SK-N-SH (cell line): Measurements from ENCODE around the gene PRR33. TPM values are rescaled to one million over a fixed set of nuclear protein-coding genes. Genes with fewer than 3 reads are reported as not detected.
A peak's percentile ranks its signal among the peaks of the same experiment; 100 is the strongest.

Source experiments
- CTCF ChIA-PET: fragments of 300-600, 350-600 bp; formaldehyde crosslinking; extraction: SDS; loops from one replicate; lab custom pipeline; 2021; lab: Yijun Ruan, JAX
- POLR2A ChIA-PET: fragments of 350-600 bp; sonication (Branson Sonifier 250); formaldehyde crosslinking; extraction: SDS; loops from one replicate; lab custom pipeline; 2020; ENCODE audit warnings: antibody characterized with exemption, inconsistent platforms; lab: Yijun Ruan, JAX
- DNase-seq: peaks from one replicate; pipeline ENCODE4 v3.0.0; 2012
- H2AFZ ChIP-seq: fragments of 200-600 bp; sonication (generic); 2 replicates; pipeline ENCODE4 v1.8.1; 2016; ENCODE audit warnings: antibody characterized with exemption, mild to moderate bottlenecking, low read depth
- H3F3A ChIP-seq: fragments of 200-600 bp; sonication (generic); replicated peaks from 2 replicates; pipeline ENCODE3; 2016; ENCODE audit warnings: antibody characterized with exemption, mild to moderate bottlenecking; ENCODE audit not compliant: insufficient read depth
- H3K27ac ChIP-seq, 2 experiments: fragments of 200-500 bp in 1 of 2; fragments of 200-600 bp in 1 of 2; sonication (Bioruptor generic) in 1 of 2; sonication (generic), shearing (Covaris generic) in 1 of 2; 2 replicates each; pipeline versions ENCODE4 v1.5.1 to v1.6.1; 2014 to 2016; ENCODE audit warnings: low read depth in 2 of 2, inconsistent platforms in 1 of 2, low read length in 1 of 2, mild to moderate bottlenecking in 1 of 2, mixed read lengths in 1 of 2
- H3K27me3 ChIP-seq: fragments of 200-600 bp; sonication (generic), shearing (Covaris generic); 2 replicates; pipeline ENCODE4 v1.6.1; 2016; ENCODE audit warnings: mixed run types; ENCODE audit not compliant: insufficient read depth
- H3K36me3 ChIP-seq, 2 experiments: fragments of 200-500 bp in 1 of 2; fragments of 200-600 bp in 1 of 2; sonication (Bioruptor generic) in 1 of 2; sonication (generic) in 1 of 2; replicated peaks in 1 of 2; 2 replicates each; pipeline versions ENCODE3 to v1.5.1; 2014 to 2016; ENCODE audit warnings: low read length in 1 of 2, mild to moderate bottlenecking in 1 of 2; ENCODE audit not compliant: insufficient read depth in 2 of 2, control insufficient read depth in 1 of 2
- H3K4me1 ChIP-seq, 2 experiments: fragments of 200-500 bp in 1 of 2; fragments of 200-600 bp in 1 of 2; sonication (Bioruptor generic) in 1 of 2; sonication (generic), shearing (Covaris generic) in 1 of 2; 2 replicates each; pipeline versions ENCODE4 v1.5.1 to v1.6.1; 2014 to 2016; ENCODE audit warnings: low read depth in 1 of 2, low read length in 1 of 2, mixed run types in 1 of 2; ENCODE audit not compliant: insufficient read depth in 2 of 2, control insufficient read depth in 1 of 2
- H3K4me2 ChIP-seq: fragments of 200-600 bp; sonication (generic), shearing (Covaris generic); 2 replicates; pipeline ENCODE4 v1.6.1; 2017; ENCODE audit warnings: mixed run types
- H3K4me3 ChIP-seq, 2 experiments: fragments of 200-500 bp in 1 of 2; fragments of 200-600 bp in 1 of 2; sonication (Bioruptor generic) in 1 of 2; sonication (generic), shearing (Covaris generic) in 1 of 2; 2 replicates each; pipeline versions ENCODE4 v1.5.1 to v1.8.1; 2014 to 2016; ENCODE audit warnings: low read depth in 2 of 2, inconsistent platforms in 1 of 2, low read length in 1 of 2, mild to moderate bottlenecking in 1 of 2, mixed read lengths in 1 of 2, moderate library complexity in 1 of 2
- H3K79me2 ChIP-seq: fragments of 200-600 bp; sonication (generic); 2 replicates; pipeline ENCODE4 v1.8.1; 2017; ENCODE audit warnings: mild to moderate bottlenecking; ENCODE audit not compliant: insufficient read depth
- H3K9ac ChIP-seq: fragments of 200-600 bp; sonication (generic); 2 replicates; pipeline ENCODE4 v1.6.1; 2017; ENCODE audit warnings: mixed run types
- H3K9me2 ChIP-seq: fragments of 200-600 bp; sonication (generic); 2 replicates; pipeline ENCODE4 v1.6.1; 2017; ENCODE audit warnings: mixed run types
- H3K9me3 ChIP-seq: fragments of 200-600 bp; sonication (generic); 2 replicates; pipeline ENCODE4 v1.6.1; 2017; ENCODE audit warnings: mixed run types, mild to moderate bottlenecking, moderate library complexity
- H4K20me1 ChIP-seq: fragments of 200-600 bp; sonication (generic); 2 replicates; pipeline ENCODE4 v1.6.1; 2017; ENCODE audit warnings: mild to moderate bottlenecking, mixed run types; ENCODE audit not compliant: insufficient read depth
- CHD2 ChIP-seq: fragments of 150-350 bp; IDR thresholded peaks from 2 replicates; pipeline ENCODE4 v1.6.1; 2018; ENCODE audit warnings: low read length; ENCODE audit not compliant: partially characterized antibody
- EP300 ChIP-seq, 2 experiments: IDR thresholded peaks; 2 replicates each; pipeline versions ENCODE4 v1.4.0 to v1.6.1; 2012; ENCODE audit warnings: borderline replicate concordance in 1 of 2, low read depth in 1 of 2, low read length in 1 of 2
- EZH2phosphoT487 ChIP-seq: fragments of 200-600 bp; sonication (generic); IDR thresholded peaks from 2 replicates; pipeline ENCODE4 v1.6.1; 2017; ENCODE audit warnings: low read depth, mixed run types, mild to moderate bottlenecking, antibody characterized with exemption, moderate library complexity, borderline replicate concordance
- FOXM1 ChIP-seq: IDR thresholded peaks from 2 replicates; pipeline ENCODE4 v1.4.0; 2012; ENCODE audit warnings: low read depth, mild to moderate bottlenecking
- GABPA ChIP-seq: IDR thresholded peaks from 2 replicates; pipeline ENCODE4 v1.4.0; 2012; ENCODE audit warnings: low read depth, mild to moderate bottlenecking
- GATA2 ChIP-seq: sonication (generic); formaldehyde crosslinking; IDR thresholded peaks from 2 replicates; pipeline ENCODE4 v1.5.0; 2020; ENCODE audit warnings: mild to moderate bottlenecking, missing genetic modification reagents
- IRF3 ChIP-seq: fragments of 150-350 bp; IDR thresholded peaks from 2 replicates; pipeline ENCODE4 v1.6.1; 2016; ENCODE audit warnings: mild to moderate bottlenecking, low read depth, low read length
- MAX ChIP-seq: IDR thresholded peaks from 2 replicates; pipeline ENCODE4 v1.4.0; 2012; ENCODE audit warnings: low read depth
- MEF2A ChIP-seq: IDR thresholded peaks from 2 replicates; pipeline ENCODE4 v1.4.0; 2012; ENCODE audit warnings: low read depth, borderline replicate concordance
- MXI1 ChIP-seq: IDR thresholded peaks from 2 replicates; pipeline ENCODE4 v1.6.1; 2012; ENCODE audit warnings: mild to moderate bottlenecking, low read depth, low read length, improper control_type of control experiment
- NFIC ChIP-seq: IDR thresholded peaks from 2 replicates; pipeline ENCODE4 v1.4.0; 2012; ENCODE audit warnings: borderline replicate concordance
- NRF1 ChIP-seq: IDR thresholded peaks from 2 replicates; pipeline ENCODE4 v1.6.1; 2012; ENCODE audit warnings: low read depth, mild to moderate bottlenecking, low read length
- POLR2AphosphoS5 ChIP-seq: IDR thresholded peaks from 2 replicates; pipeline ENCODE4 v1.6.1; 2012; ENCODE audit warnings: low read depth, low read length
- RAD21 ChIP-seq: IDR thresholded peaks from 2 replicates; pipeline ENCODE4 v1.6.1; 2012; ENCODE audit warnings: mild to moderate bottlenecking, low read length
- RFX5 ChIP-seq: IDR thresholded peaks from 2 replicates; pipeline ENCODE4 v1.6.1; 2012; ENCODE audit warnings: mild to moderate bottlenecking, improper control_type of control experiment, low read length
- SMC3 ChIP-seq: IDR thresholded peaks from 2 replicates; pipeline ENCODE4 v1.6.1; 2012; ENCODE audit warnings: low read depth, low read length, improper control_type of control experiment
- TAF1 ChIP-seq: IDR thresholded peaks from 2 replicates; pipeline ENCODE4 v1.6.1; 2012; ENCODE audit warnings: low read depth, mild to moderate bottlenecking, low read length, moderate library complexity, borderline replicate concordance
- TCF12 ChIP-seq: IDR thresholded peaks from 2 replicates; pipeline ENCODE4 v1.4.0; 2012
- YY1 ChIP-seq: IDR thresholded peaks from 2 replicates; pipeline ENCODE4 v1.4.0; 2012; ENCODE audit warnings: low read depth, mild to moderate bottlenecking
- WGBS: methylation state at CpG from one replicate; pipeline ENCODE4 v1.1.6; 2017; ENCODE audit warnings: low lambda C conversion rate; 5-methylcytosine and 5-hydroxymethylcytosine counted together
- polyA plus RNA-seq, 3 experiments: library from polyadenylated mRNA; depleted of rRNA; stranded (reverse); fragments of >200 nt; gene quantifications; 2 replicates each; pipeline ENCODE4 v1.2.3, GENCODE V29; 2012
- TF ChIP-seq, protein P1 (sequence below): IDR thresholded peaks from 2 replicates; pipeline ENCODE4 v1.4.0; 2012; ENCODE audit warnings: low read depth, borderline replicate concordance

Gene PRR33
- polyA plus RNA-seq, 1 of the 3 experiments (the other 2 are of a cell fraction): not detected

- H3K4me3 ChIP-seq: no peak overlapping the region
- ChIA-PET CTCF (interaction anchor here (20.8 kb wide), 1 partner anchor 306 kb away, joined by 478 read pairs; the partner anchor contains the start of gene IGF2), POLR2A (no interaction called here)
- H3K9me2 ChIP-seq: no peaks in the 10 kb centered on the region
- no peaks in the 10 kb centered on the region for H3K79me2 ChIP-seq
- no peaks in the 10 kb centered on the region for H3F3A ChIP-seq
- peak; percentile 66 for DNase-seq
- H3K9ac ChIP-seq: no peak overlapping the region
- peaks cover 0 to 2% of the 10 kb centered on the region in 2 experiments; a peak in 1 of 4 replicates for H3K4me1 ChIP-seq
- no peak overlapping the region for H3K4me2 ChIP-seq
- H3K36me3 ChIP-seq: no peaks in the 10 kb centered on the region
- H2AFZ ChIP-seq: no peak overlapping the region
- no peak overlapping the region for H3K27ac ChIP-seq
- H4K20me1 ChIP-seq: no peaks in the 10 kb centered on the region
- TF ChIP-seq FOXM1 (no peak), POLR2AphosphoS5 (no peak), RAD21 (no peak), NRF1 (no peak), RFX5 (no peak), SMC3 (no peak), TCF12 (no peak), NFIC (no peak), MEF2A (no peak), GABPA (no peak), TAF1 (no peak), CHD2 (no peak)
- H3K9me3 ChIP-seq: no peaks in the 10 kb centered on the region
- 68% methylated on average over 19 of the region's 23 CpGs for WGBS
- H3K27me3 ChIP-seq: no peaks in the 10 kb centered on the region
Observed at GRCh38 chr11:1844221-1845094, 47.2 kb downstream of the PRR33 start.

GRCh38 chr11:1843796-1844195 lies 47.9 kb downstream of the PRR33 start:
- no peak overlapping the region for H3K4me2 ChIP-seq
- POLR2A ChIA-PET: no interaction called here

More at GRCh38 chr11:1843796-1844195, 47.9 kb downstream of the PRR33 start:
- Histone ChIP-seq H4K20me1 (no peaks in the 10 kb centered on the region), H3K79me2 (no peaks in the 10 kb centered on the region), H3K36me3 (no peaks in the 10 kb centered on the region), H3F3A (no peaks in the 10 kb centered on the region), H2AFZ (no peak overlapping the region), H3K27me3 (no peaks in the 10 kb centered on the region), H3K9me2 (no peaks in the 10 kb centered on the region), H3K9ac (no peak overlapping the region), H3K9me3 (no peaks in the 10 kb centered on the region), H3K4me1 (peaks cover 0 to 2% of the 10 kb centered on the region in 2 experiments; a peak in 1 of 4 replicates), H3K4me3 (no peak overlapping the region), H3K27ac (no peak overlapping the region)
- no peak for DNase-seq
- TF ChIP-seq NFIC (no peak), FOXM1 (no peak), TCF12 (no peak), IRF3 (no peak), YY1 (no peak), POLR2AphosphoS5 (no peak), MAX (no peak), GATA2 (CRISPR knock-in tag) (no peak), MXI1 (no peak), EZH2phosphoT487 (no peak), EP300 (IDR thresholded peaks at IDR 0.05; ENCODE audit: borderline replicate concordance in 1 of 2, low read depth in 1 of 2, low read length in 1 of 2) (no peak), RAD21 (no peak)
- TF ChIP-seq, protein P1, sequence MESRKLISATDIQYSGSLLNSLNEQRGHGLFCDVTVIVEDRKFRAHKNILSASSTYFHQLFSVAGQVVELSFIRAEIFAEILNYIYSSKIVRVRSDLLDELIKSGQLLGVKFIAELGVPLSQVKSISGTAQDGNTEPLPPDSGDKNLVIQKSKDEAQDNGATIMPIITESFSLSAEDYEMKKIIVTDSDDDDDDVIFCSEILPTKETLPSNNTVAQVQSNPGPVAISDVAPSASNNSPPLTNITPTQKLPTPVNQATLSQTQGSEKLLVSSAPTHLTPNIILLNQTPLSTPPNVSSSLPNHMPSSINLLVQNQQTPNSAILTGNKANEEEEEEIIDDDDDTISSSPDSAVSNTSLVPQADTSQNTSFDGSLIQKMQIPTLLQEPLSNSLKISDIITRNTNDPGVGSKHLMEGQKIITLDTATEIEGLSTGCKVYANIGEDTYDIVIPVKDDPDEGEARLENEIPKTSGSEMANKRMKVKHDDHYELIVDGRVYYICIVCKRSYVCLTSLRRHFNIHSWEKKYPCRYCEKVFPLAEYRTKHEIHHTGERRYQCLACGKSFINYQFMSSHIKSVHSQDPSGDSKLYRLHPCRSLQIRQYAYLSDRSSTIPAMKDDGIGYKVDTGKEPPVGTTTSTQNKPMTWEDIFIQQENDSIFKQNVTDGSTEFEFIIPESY: no peak
- 69% methylated on average over 8 of the region's 8 CpGs for WGBS
- CTCF ChIA-PET: interaction anchor here (1.0 to 20.8 kb wide), 5 partner anchors 39 to 306 kb away, joined by 3 to 478 read pairs (median 6); partner anchors contain the start of gene IGF2
